Nephron (organoid): Measurements from ENCODE around the gene CTNNA3.

Experiments used
- H3K27ac Mint-ChIP-seq, 3 experiments: 2 replicates each; pipeline ENCODE4 v1.8.0; 2020; ENCODE audit warnings: mixed read lengths in 3 of 3, mild to moderate bottlenecking in 2 of 3, moderate library complexity in 1 of 3
- H3K27me3 Mint-ChIP-seq: 2 replicates; pipeline ENCODE4 v1.8.0; 2021; ENCODE audit warnings: low read depth, mild to moderate bottlenecking, moderate library complexity, mixed read lengths
- H3K36me3 Mint-ChIP-seq: 2 replicates; pipeline ENCODE4 v1.8.0; 2020; ENCODE audit warnings: low read depth, mixed read lengths
- H3K4me1 Mint-ChIP-seq: 2 replicates; pipeline ENCODE4 v1.8.0; 2020; ENCODE audit warnings: mixed read lengths
- H3K4me3 Mint-ChIP-seq, 3 experiments: 2 replicates each; pipeline ENCODE4 v1.8.0; 2020; ENCODE audit warnings: mild to moderate bottlenecking in 3 of 3, mixed read lengths in 3 of 3, moderate library complexity in 2 of 3
- H3K9me3 Mint-ChIP-seq: 2 replicates; pipeline ENCODE4 v1.8.0; 2020; ENCODE audit warnings: mixed read lengths
- CTCF ChIP-seq, 3 experiments: fragments of 200-600 bp; sonication (generic); IDR thresholded peaks; one replicate each; pipeline ENCODE4 v1.5.0; 2021; ENCODE audit warnings: antibody characterized with exemption in 3 of 3; ENCODE audit not compliant: unreplicated experiment in 3 of 3

Gene CTNNA3

GRCh38 chr10:66737241-66737640, 958.8 kb downstream of the CTNNA3 start:
- Mint-ChIP-seq H3K27ac (no peak overlapping the region), H3K27me3 (peaks cover 3% of the 10 kb centered on the region), H3K4me1 (no peaks in the 10 kb centered on the region), H3K9me3 (peaks cover 2% of the 10 kb centered on the region), H3K36me3 (no peaks in the 10 kb centered on the region), H3K4me3 (no peak overlapping the region)
- no peak for TF ChIP-seq CTCF (IDR thresholded peaks at IDR 0.05; ENCODE audit: unreplicated experiment in 3 of 3)

DNA sequence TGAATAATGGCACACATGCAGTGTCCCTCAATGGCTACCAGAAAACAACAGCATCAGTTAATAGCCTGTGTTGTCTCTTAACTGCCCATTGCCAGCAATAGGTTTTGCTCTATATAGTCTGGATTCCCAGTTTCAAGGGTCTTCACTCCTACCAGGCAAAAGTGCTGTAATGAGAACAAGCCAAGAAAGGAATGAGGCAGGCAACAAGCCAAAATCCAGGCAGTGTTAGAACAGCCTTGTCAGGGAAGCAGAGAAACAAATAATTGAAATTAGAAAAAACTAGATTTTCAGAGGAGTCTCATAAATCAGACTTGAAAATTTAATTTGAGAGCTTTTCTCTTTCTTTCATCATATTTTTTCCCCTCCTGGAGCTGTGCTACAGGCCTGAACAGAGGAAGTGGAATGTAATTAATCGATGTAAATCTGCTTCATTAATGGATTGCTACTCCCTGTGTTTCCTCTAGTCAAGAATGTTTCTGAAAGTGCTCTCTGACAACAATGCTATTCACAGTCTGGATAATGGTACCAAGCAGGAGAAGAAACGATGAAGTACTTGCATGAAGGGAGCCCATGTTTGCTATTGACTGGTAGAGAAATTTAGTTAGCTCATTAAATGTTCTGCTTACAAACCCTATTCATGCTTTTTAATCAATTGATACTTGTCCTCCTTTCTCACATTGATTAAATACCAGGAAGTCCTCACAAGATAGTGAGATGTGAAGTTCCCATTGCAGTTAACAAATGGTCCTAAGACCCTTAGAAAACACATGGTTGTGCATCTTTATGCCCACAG, 972.2 kb downstream of the CTNNA3 start:
- Mint-ChIP-seq H3K9me3 (no peaks in the 10 kb centered on the region), H3K36me3 (no peaks in the 10 kb centered on the region), H3K4me3 (no peak overlapping the region), H3K27me3 (no peaks in the 10 kb centered on the region), H3K27ac (no peak overlapping the region), H3K4me1 (no peaks in the 10 kb centered on the region)
- TF ChIP-seq CTCF (IDR thresholded peaks at IDR 0.05; ENCODE audit: unreplicated experiment in 3 of 3) = no peak

DNA sequence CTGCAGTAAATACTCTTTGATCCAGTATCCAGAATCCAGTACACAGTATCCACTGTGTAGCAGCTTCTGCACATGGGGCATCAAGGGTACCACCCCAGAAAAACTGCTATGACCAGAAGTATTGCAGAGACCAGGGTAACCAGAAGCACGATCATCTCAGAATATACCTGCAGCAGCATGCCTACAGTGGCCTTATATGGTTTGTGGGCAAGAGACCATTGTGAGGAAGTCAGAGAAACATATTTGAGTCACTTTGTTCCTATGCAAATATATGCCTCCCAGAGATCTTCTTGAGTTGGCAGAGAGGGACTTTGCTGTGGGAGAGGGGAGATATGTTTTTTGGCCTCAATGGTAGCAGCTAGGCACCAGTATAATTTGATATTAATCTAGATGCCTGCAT, 976.5 kb downstream of the CTNNA3 start:
- Mint-ChIP-seq H3K4me1 (no peaks in the 10 kb centered on the region), H3K4me3 (no peak overlapping the region), H3K27ac (no peak overlapping the region), H3K9me3 (no peaks in the 10 kb centered on the region), H3K36me3 (no peaks in the 10 kb centered on the region), H3K27me3 (no peaks in the 10 kb centered on the region)
- TF ChIP-seq CTCF (IDR thresholded peaks at IDR 0.05; ENCODE audit: unreplicated experiment in 3 of 3) = no peak

DNA sequence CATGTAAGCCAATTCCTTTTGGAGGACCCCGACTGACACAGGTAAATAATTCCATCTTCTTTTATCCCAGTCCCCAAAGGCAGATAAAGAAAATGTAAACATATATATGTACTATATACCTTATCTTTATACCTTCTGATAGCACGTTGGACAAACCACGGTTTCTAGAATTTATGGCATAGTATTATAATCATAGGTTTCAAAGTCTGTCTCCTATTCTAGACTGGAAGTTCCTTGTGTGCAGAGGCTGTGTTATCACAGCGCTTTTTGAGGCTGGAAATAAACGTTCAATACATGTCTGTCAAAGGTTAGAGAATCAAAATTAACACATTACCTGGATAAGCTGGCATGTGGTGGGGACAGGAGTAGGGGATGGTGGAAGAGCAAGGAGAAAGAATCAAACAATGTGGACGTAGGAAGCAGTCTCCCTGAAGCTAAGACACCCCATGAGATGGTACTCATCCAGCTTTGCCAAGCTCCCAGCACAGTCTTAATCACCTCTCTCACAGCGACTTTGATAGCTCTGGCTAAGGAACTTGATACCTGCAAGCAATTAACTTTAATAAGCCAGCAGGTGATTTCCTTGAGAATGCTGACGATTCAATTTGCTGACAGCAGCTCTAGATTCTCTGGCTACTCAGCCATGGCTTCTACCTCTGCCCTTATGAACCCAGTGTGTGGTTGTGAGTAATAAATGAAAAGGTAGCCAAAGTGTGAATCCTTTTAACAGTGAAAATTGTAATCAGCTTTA, 978.6 kb downstream of the CTNNA3 start:
- H3K4me3 Mint-ChIP-seq = no peak overlapping the region
- no peaks in the 10 kb centered on the region for H3K27me3 Mint-ChIP-seq
- no peaks in the 10 kb centered on the region for H3K9me3 Mint-ChIP-seq

DNA sequence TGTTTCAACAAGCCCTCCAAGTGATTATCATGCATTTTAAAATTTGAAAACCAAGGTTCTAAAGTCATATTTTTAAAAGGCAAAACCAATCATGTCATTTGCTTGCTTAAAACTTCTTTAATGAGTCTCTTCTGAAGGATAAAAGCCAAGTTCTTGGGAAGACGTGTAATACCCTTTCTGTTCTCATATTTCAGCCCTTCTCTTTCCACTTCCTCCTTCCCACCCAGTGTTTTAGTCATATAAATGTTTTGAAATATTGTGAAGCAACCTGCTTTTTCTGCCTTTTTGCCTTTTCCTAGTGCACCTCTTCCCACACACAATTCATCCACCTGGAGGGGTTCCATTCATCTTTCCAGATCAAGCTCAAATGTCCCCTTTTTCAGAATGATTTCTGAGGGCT, 981.3 kb downstream of the CTNNA3 start:
- Mint-ChIP-seq H3K27ac (no peak overlapping the region), H3K4me1 (no peaks in the 10 kb centered on the region), H3K27me3 (no peaks in the 10 kb centered on the region), H3K4me3 (no peak overlapping the region), H3K36me3 (no peaks in the 10 kb centered on the region), H3K9me3 (no peaks in the 10 kb centered on the region)
- TF ChIP-seq CTCF (IDR thresholded peaks at IDR 0.05; ENCODE audit: unreplicated experiment in 3 of 3) = no peak

More for the DNA sequence above, 978.6 kb downstream of the CTNNA3 start:
- Mint-ChIP-seq H3K27ac (no peak overlapping the region), H3K36me3 (no peaks in the 10 kb centered on the region), H3K4me1 (no peaks in the 10 kb centered on the region)
- no peak for TF ChIP-seq CTCF (IDR thresholded peaks at IDR 0.05; ENCODE audit: unreplicated experiment in 3 of 3)
